Colon (tissue), 2 donors: ENCODE measurements around the gene ZNF511.

Experiments
- FAIRE-seq: peaks from 2 replicates; lab custom pipeline; 2012; peaks lifted over from hg19 to GRCh38; lab: Jason Lieb, UNC
- donor health status: control.
- donor health status: control.

The ZNF511 gene

GRCh38 chr10:133335246-133336117 is 26.8 kb downstream of the ZNF511 start:
- no peak for FAIRE-seq

GRCh38 chr10:133336118-133336576 is 27.4 kb downstream of the ZNF511 start:
- FAIRE-seq = no peak

- FAIRE-seq = no peak
Observed at GRCh38 chr10:133336577-133337369, 28.1 kb downstream of the ZNF511 start, which contains the start of gene CALY. Gene CALY, minus strand, starts transcription at chr10:133336896. Its CDS starts 7,907 bp downstream, at chr10:133328989.

- no peak for FAIRE-seq
Observed at GRCh38 chr10:133337370-133337725, 28.6 kb downstream of the ZNF511 start.

- FAIRE-seq = no peak
Observed at GRCh38 chr10:133338080-133339071, 29.7 kb downstream of the ZNF511 start.

- FAIRE-seq = no peak
Observed at GRCh38 chr10:133339708-133340380, 31.1 kb downstream of the ZNF511 start.

- no peak for FAIRE-seq
Observed at GRCh38 chr10:133341983-133342382, 33.3 kb downstream of the ZNF511 start.

- FAIRE-seq = no peak
Observed at GRCh38 chr10:133342942-133343341, 34.2 kb downstream of the ZNF511 start.

GRCh38 chr10:133343558-133343957 is 34.8 kb downstream of the ZNF511 start:
- FAIRE-seq = no peak

GRCh38 chr10:133344236-133344635 is 35.5 kb downstream of the ZNF511 start:
- no peak for FAIRE-seq

- no peak for FAIRE-seq
Observed at GRCh38 chr10:133346413-133346812, 37.7 kb downstream of the ZNF511 start.

- FAIRE-seq = no peak
Observed at GRCh38 chr10:133347710-133348517, 39.2 kb downstream of the ZNF511 start.

GRCh38 chr10:133349160-133349568 is 40.5 kb downstream of the ZNF511 start:
- no peak for FAIRE-seq

- no peak for FAIRE-seq
Observed at GRCh38 chr10:133349577-133350011, 40.9 kb downstream of the ZNF511 start.

- no peak for FAIRE-seq
Observed at GRCh38 chr10:133350283-133350949, 41.7 kb downstream of the ZNF511 start.

GRCh38 chr10:133350950-133351329 is 42.2 kb downstream of the ZNF511 start:
- no peak for FAIRE-seq

GRCh38 chr10:133351408-133352318 is 42.9 kb downstream of the ZNF511 start:
- FAIRE-seq = no peak

- FAIRE-seq = no peak
Observed at GRCh38 chr10:133353202-133353959, 44.7 kb downstream of the ZNF511 start.
